Measurements from ENCODE around the gene NOS1AP. TPM values are rescaled to one million over a fixed set of nuclear protein-coding genes. Genes with fewer than 3 reads are reported as not detected.
"Not testable (repeated sequence)": the region's sequence is repeated elsewhere in the genome, so short reads cannot be mapped to it uniquely, and the experiment has no call there.

The NOS1AP gene
- total RNA-seq, 2 donors from 2014 or later = 3.1 to 4.0 TPM

GRCh38 chr1:162412002-162412401 is 342.5 kb downstream of the NOS1AP start, which contains the start of gene SH2D1B:
Gene SH2D1B, minus strand, starts transcription at chr1:162412136. Its CDS starts 120 bp downstream, at chr1:162412016.
- Histone ChIP-seq H3K9me3 (no peaks in the 10 kb centered on the region), H3K4me3 (no peak within 1 kb of the TSS), H3K4me1 (no peaks in the 10 kb centered on the region), H3K36me3 (replicated peaks in 1 of 2; ENCODE audit: insufficient read depth in 1 of 2, low read depth in 2 of 2) (no peaks in the 10 kb centered on the region), H3K27me3 (no peaks in the 10 kb centered on the region), H3K27ac (no peak within 1 kb of the TSS)
- TF ChIP-seq CTCF (IDR thresholded peaks at IDR 0.05) (no peak), POLR2A (IDR thresholded peaks at IDR 0.05) (no peak)
- intact Hi-C loops (cut with DNase I) = no loop called here
- 65 to 66% methylated on average over 2 to 3 of the region's 3 CpGs for whole genome bisulfite sequencing, 2 donors
- DNase-seq (no peak), ATAC-seq (no peak)

- no peaks in the 10 kb centered on the region for H3K36me3 ChIP-seq (replicated peaks in 1 of 2; ENCODE audit: insufficient read depth in 1 of 2, low read depth in 2 of 2)
- no peaks in the 10 kb centered on the region for H3K4me1 ChIP-seq
- ATAC-seq = no peak
- TF ChIP-seq POLR2A (IDR thresholded peaks at IDR 0.05) = no peak
- TF ChIP-seq CTCF (IDR thresholded peaks at IDR 0.05) = no peak
- no peaks in the 10 kb centered on the region for H3K9me3 ChIP-seq
- H3K27ac ChIP-seq = no peak overlapping the region
- intact Hi-C loops (cut with DNase I) = no loop called here
- H3K27me3 ChIP-seq = no peaks in the 10 kb centered on the region
- DNase-seq = no peak
- no peak overlapping the region for H3K4me3 ChIP-seq
Observed at GRCh38 chr1:162416215-162416614, 346.7 kb downstream of the NOS1AP start.

GRCh38 chr1:162416909-162417308 is 347.4 kb downstream of the NOS1AP start:
- DNase-seq (no peak), ATAC-seq (no peak)
- Histone ChIP-seq H3K36me3 (replicated peaks in 1 of 2; ENCODE audit: insufficient read depth in 1 of 2, low read depth in 2 of 2) (no peaks in the 10 kb centered on the region), H3K27ac (no peak overlapping the region), H3K4me1 (no peaks in the 10 kb centered on the region), H3K4me3 (no peak overlapping the region), H3K27me3 (no peaks in the 10 kb centered on the region), H3K9me3 (no peaks in the 10 kb centered on the region)
- TF ChIP-seq CTCF (IDR thresholded peaks at IDR 0.05) (no peak), POLR2A (IDR thresholded peaks at IDR 0.05) (no peak)
- 59 to 74% methylated on average over 2 of the region's 2 CpGs for WGBS, 2 donors
- intact Hi-C loops (cut with DNase I) = no loop called here

- Histone ChIP-seq H3K9me3 (no peaks in the 10 kb centered on the region), H3K4me1 (no peaks in the 10 kb centered on the region), H3K27ac (no peak overlapping the region), H3K27me3 (no peaks in the 10 kb centered on the region), H3K36me3 (replicated peaks in 1 of 2; ENCODE audit: insufficient read depth in 1 of 2, low read depth in 2 of 2) (no peaks in the 10 kb centered on the region), H3K4me3 (no peak overlapping the region)
- intact Hi-C loops (cut with DNase I) = no loop called here
- no peak for ATAC-seq
- TF ChIP-seq POLR2A (IDR thresholded peaks at IDR 0.05) (no peak), CTCF (IDR thresholded peaks at IDR 0.05) (no peak)
- 84 to 86% methylated on average over 7 of the region's 7 CpGs for WGBS, 2 donors
- DNase-seq = no peak
Observed at GRCh38 chr1:162417650-162418049, 348.2 kb downstream of the NOS1AP start.

- not testable (repeated sequence) for DNase-seq
Observed at GRCh38 chr1:162418584-162418983, 349.1 kb downstream of the NOS1AP start.

GRCh38 chr1:162419450-162419931 is 350.0 kb downstream of the NOS1AP start:
- DNase-seq; intact Hi-C loops (cut with DNase I); ATAC-seq; H3K36me3 ChIP-seq (replicated peaks in 1 of 2; ENCODE audit: insufficient read depth in 1 of 2, low read depth in 2 of 2); H3K4me1 ChIP-seq; H3K27ac ChIP-seq; H3K27me3 ChIP-seq; H3K9me3 ChIP-seq; H3K4me3 ChIP-seq: not testable (repeated sequence)
- WGBS, 2 donors = 60 to 80% methylated on average over 9 of the region's 9 CpGs

More at GRCh38 chr1:162418584-162418983, 349.1 kb downstream of the NOS1AP start:
- H3K4me1 ChIP-seq; intact Hi-C loops (cut with DNase I); H3K27me3 ChIP-seq; H3K27ac ChIP-seq; H3K9me3 ChIP-seq; H3K36me3 ChIP-seq (replicated peaks in 1 of 2; ENCODE audit: insufficient read depth in 1 of 2, low read depth in 2 of 2); ATAC-seq; H3K4me3 ChIP-seq: not testable (repeated sequence)
- 65 to 85% methylated on average over 6 to 7 of the region's 7 CpGs for WGBS, 2 donors

All from body of pancreas (tissue), 4 donors.